ENCODE results near the gene XCL1.

DNA sequence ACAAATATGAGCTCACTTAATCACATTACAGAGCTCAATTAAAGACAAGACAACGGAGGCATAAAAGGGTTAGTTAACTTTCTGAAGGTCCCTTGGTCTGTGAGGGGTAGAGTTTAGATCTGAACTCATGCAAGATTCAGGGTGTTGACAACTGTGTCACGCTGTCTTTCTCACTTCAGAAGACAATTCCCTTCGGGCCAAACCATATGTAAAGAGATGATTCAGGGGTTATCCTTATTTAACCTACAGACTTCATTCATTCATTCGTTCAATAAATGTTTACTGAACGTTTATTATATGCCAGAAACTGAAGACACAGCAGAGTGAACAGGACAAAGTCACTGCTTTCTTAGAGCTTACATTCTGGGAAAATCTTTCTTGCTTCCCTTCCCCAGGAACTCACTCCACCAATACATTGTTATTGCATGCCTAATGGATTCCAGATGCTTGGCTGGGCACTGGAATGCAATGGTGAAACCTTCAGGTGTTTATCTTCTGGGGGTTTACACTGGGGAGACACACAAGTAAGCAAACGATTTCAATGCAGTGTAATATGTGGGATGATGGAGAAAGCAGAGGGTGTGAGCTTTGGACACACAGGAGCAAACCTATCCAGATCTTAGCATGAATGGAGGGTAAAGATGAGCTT, 6.4 kb downstream of the XCL1 start:
- TF ChIP-seq, protein P1, sequence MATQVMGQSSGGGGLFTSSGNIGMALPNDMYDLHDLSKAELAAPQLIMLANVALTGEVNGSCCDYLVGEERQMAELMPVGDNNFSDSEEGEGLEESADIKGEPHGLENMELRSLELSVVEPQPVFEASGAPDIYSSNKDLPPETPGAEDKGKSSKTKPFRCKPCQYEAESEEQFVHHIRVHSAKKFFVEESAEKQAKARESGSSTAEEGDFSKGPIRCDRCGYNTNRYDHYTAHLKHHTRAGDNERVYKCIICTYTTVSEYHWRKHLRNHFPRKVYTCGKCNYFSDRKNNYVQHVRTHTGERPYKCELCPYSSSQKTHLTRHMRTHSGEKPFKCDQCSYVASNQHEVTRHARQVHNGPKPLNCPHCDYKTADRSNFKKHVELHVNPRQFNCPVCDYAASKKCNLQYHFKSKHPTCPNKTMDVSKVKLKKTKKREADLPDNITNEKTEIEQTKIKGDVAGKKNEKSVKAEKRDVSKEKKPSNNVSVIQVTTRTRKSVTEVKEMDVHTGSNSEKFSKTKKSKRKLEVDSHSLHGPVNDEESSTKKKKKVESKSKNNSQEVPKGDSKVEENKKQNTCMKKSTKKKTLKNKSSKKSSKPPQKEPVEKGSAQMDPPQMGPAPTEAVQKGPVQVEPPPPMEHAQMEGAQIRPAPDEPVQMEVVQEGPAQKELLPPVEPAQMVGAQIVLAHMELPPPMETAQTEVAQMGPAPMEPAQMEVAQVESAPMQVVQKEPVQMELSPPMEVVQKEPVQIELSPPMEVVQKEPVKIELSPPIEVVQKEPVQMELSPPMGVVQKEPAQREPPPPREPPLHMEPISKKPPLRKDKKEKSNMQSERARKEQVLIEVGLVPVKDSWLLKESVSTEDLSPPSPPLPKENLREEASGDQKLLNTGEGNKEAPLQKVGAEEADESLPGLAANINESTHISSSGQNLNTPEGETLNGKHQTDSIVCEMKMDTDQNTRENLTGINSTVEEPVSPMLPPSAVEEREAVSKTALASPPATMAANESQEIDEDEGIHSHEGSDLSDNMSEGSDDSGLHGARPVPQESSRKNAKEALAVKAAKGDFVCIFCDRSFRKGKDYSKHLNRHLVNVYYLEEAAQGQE (IDR thresholded peaks at IDR 0.05; ENCODE audit: insufficient read depth in 1 of 2, low read depth in 2 of 2, low read length in 1 of 2) = no peak
- TF ChIP-seq SIN3A (IDR thresholded peaks at IDR 0.05; ENCODE audit: borderline replicate concordance, insufficient read depth, low read depth, low read length) = no peak
